Measurements from ENCODE around the gene NINJ2.

DNA sequence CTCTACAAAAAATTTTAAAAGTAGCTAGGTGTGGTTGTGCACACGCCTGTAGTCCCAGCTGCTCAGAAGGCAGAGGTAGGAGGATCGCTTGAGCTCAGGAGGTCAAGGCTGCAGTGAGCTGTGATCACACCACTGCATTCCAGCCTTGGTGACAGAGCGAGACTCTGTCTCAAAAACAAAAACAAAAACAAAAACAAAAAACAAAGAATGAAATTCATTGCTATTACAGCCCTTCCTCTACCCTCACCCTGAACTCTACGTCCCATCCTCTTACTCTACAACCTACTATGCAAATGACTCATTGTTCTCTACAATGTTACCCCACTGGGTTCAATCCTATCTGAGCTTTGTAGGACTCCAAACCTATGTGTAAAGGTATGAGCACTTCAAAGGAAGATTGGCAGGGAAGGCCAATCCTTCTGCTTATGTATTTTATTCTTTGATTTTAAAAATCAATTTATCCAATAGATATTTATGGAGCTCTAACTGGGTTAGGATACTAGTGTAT, 39.3 kb downstream of the NINJ2 start:
- TF ChIP-seq, protein P1, sequence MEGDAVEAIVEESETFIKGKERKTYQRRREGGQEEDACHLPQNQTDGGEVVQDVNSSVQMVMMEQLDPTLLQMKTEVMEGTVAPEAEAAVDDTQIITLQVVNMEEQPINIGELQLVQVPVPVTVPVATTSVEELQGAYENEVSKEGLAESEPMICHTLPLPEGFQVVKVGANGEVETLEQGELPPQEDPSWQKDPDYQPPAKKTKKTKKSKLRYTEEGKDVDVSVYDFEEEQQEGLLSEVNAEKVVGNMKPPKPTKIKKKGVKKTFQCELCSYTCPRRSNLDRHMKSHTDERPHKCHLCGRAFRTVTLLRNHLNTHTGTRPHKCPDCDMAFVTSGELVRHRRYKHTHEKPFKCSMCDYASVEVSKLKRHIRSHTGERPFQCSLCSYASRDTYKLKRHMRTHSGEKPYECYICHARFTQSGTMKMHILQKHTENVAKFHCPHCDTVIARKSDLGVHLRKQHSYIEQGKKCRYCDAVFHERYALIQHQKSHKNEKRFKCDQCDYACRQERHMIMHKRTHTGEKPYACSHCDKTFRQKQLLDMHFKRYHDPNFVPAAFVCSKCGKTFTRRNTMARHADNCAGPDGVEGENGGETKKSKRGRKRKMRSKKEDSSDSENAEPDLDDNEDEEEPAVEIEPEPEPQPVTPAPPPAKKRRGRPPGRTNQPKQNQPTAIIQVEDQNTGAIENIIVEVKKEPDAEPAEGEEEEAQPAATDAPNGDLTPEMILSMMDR (IDR thresholded peaks at IDR 0.05), result no peak
- TF ChIP-seq ZFP36 (IDR thresholded peaks at IDR 0.05; ENCODE audit: borderline replicate concordance, partially characterized antibody) (no peak), MAFK (IDR thresholded peaks at IDR 0.05; ENCODE audit: partially characterized antibody) (no peak), MAZ (IDR thresholded peaks at IDR 0.05; ENCODE audit: borderline replicate concordance, low read depth, low read length) (no peak), POLR2A (IDR thresholded peaks at IDR 0.05; ENCODE audit: low read length) (no peak), RFX5 (IDR thresholded peaks at IDR 0.05) (no peak), EP300 (IDR thresholded peaks at IDR 0.05) (no peak), JUNB (IDR thresholded peaks at IDR 0.05) (no peak)
- TF ChIP-seq, protein P2, sequence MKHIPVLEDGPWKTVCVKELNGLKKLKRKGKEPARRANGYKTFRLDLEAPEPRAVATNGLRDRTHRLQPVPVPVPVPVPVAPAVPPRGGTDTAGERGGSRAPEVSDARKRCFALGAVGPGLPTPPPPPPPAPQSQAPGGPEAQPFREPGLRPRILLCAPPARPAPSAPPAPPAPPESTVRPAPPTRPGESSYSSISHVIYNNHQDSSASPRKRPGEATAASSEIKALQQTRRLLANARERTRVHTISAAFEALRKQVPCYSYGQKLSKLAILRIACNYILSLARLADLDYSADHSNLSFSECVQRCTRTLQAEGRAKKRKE (CRISPR knock-in tag; IDR thresholded peaks at IDR 0.05; ENCODE audit: low read depth), result no peak
- TF ChIP-seq, protein P3, sequence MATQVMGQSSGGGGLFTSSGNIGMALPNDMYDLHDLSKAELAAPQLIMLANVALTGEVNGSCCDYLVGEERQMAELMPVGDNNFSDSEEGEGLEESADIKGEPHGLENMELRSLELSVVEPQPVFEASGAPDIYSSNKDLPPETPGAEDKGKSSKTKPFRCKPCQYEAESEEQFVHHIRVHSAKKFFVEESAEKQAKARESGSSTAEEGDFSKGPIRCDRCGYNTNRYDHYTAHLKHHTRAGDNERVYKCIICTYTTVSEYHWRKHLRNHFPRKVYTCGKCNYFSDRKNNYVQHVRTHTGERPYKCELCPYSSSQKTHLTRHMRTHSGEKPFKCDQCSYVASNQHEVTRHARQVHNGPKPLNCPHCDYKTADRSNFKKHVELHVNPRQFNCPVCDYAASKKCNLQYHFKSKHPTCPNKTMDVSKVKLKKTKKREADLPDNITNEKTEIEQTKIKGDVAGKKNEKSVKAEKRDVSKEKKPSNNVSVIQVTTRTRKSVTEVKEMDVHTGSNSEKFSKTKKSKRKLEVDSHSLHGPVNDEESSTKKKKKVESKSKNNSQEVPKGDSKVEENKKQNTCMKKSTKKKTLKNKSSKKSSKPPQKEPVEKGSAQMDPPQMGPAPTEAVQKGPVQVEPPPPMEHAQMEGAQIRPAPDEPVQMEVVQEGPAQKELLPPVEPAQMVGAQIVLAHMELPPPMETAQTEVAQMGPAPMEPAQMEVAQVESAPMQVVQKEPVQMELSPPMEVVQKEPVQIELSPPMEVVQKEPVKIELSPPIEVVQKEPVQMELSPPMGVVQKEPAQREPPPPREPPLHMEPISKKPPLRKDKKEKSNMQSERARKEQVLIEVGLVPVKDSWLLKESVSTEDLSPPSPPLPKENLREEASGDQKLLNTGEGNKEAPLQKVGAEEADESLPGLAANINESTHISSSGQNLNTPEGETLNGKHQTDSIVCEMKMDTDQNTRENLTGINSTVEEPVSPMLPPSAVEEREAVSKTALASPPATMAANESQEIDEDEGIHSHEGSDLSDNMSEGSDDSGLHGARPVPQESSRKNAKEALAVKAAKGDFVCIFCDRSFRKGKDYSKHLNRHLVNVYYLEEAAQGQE (IDR thresholded peaks at IDR 0.05), result no peak

All from A549 (cell line).